Testis (tissue), 3 donors: Measurements from ENCODE around the gene ME2. TPM values are rescaled to one million over a fixed set of nuclear protein-coding genes. Genes with fewer than 3 reads are reported as not detected.

ENCODE experiments used
- DNase-seq: peaks from one replicate; pipeline ENCODE4 v3.0.0-alpha.2; 2019
- H3K27ac ChIP-seq, 2 donors: fragments of 200-600 bp; sonication (generic); one replicate each; pipeline ENCODE4 v1.5.1; 2019
- H3K27me3 ChIP-seq: fragments of 200-600 bp; sonication (generic); one replicate; pipeline ENCODE4 v1.5.1; 2019
- H3K36me3 ChIP-seq: fragments of 200-600 bp; sonication (generic); one replicate; pipeline ENCODE4 v1.5.1; 2017; ENCODE audit warnings: low read depth; ENCODE audit errors: missing control alignments
- H3K4me1 ChIP-seq: fragments of 200-600 bp; sonication (generic); one replicate; pipeline ENCODE4 v1.5.1; 2019
- H3K4me3 ChIP-seq, 2 donors: fragments of 200-600 bp; sonication (generic); one replicate each; pipeline ENCODE4 v1.5.1; 2017 to 2019
- H3K9me3 ChIP-seq: fragments of 200-600 bp; sonication (generic); one replicate; pipeline ENCODE4 v1.5.1; 2017
- CTCF ChIP-seq, 3 experiments: fragments of 450-650 bp in 2 of 3; fragments of 200-600 bp in 1 of 3; sonication (generic) in 1 of 3; IDR thresholded peaks; one replicate each; pipeline ENCODE4 v1.5.1; 2016 to 2019; ENCODE audit warnings: antibody characterized with exemption in 3 of 3, mild to moderate bottlenecking in 2 of 3, moderate library complexity in 1 of 3
- POLR2A ChIP-seq: fragments of 450-650 bp; IDR thresholded peaks from one replicate; pipeline ENCODE4 v1.6.1; 2017; ENCODE audit warnings: antibody characterized with exemption, mild to moderate bottlenecking, moderate library complexity
- WGBS, 2 donors: methylation state at CpG; one replicate each; pipeline ENCODE4 v1.1.5; 2018; 5-methylcytosine and 5-hydroxymethylcytosine counted together
- intact Hi-C: fragments of 100-400 bp; cut with DNase I; formaldehyde crosslinking; loops from one replicate; pipeline ENCODE4 v1.15.1; 2023; ENCODE audit warnings: low total_unique reads
- polyA plus RNA-seq: library from polyadenylated mRNA; stranded (reverse); fragments of 350-450 nt; fragmentation: Illumina TruSeq; extraction: RNeasy Lipid Tissue Mini Kit (QIAGEN cat#74804); gene quantifications from one replicate; pipeline ENCODE4 v1.2.3, GENCODE V29; 2014; ENCODE audit warnings: low read depth, low replicate concordance; ENCODE audit not compliant: insufficient read depth
- total RNA-seq, 2 donors: library from RNA; depleted of rRNA; stranded (reverse); fragments of >200 nt; gene quantifications; one replicate each; pipeline ENCODE4 v1.2.3, GENCODE V29; 2016

ME2 gene
- total and polyA plus RNA-seq, 3 donors from 2014 or later, result 49.2 to 101 (median 72.0) TPM

- no peak for DNase-seq
- WGBS, 2 donors, result 52 to 76% methylated on average over 2 of the region's 2 CpGs
- H3K36me3 ChIP-seq, result no peaks in the 10 kb centered on the region
- no peak overlapping the region for H3K27ac ChIP-seq
- TF ChIP-seq POLR2A (no peak), CTCF (IDR thresholded peaks at IDR 0.05) (no peak)
- intact Hi-C loops, result no loop called here
- no peaks in the 10 kb centered on the region for H3K4me1 ChIP-seq
- no peak overlapping the region for H3K4me3 ChIP-seq
- no peaks in the 10 kb centered on the region for H3K9me3 ChIP-seq
- no peaks in the 10 kb centered on the region for H3K27me3 ChIP-seq
Measured at GRCh38 chr18:50836521-50836957, 42.4 kb upstream of the ME2 start.

GRCh38 chr18:50839341-50839740 lies 39.6 kb upstream of the ME2 start:
- H3K27ac ChIP-seq, result no peak overlapping the region
- TF ChIP-seq CTCF (IDR thresholded peaks at IDR 0.05), result no peak
- TF ChIP-seq POLR2A, result no peak
- H3K4me1 ChIP-seq, result no peaks in the 10 kb centered on the region
- no peak overlapping the region for H3K4me3 ChIP-seq
- DNase-seq, result no peak
- no peaks in the 10 kb centered on the region for H3K27me3 ChIP-seq
- intact Hi-C loops, result no loop called here
- 95% methylated on average over 2 of the region's 2 CpGs for WGBS, 2 donors
- H3K9me3 ChIP-seq, result no peaks in the 10 kb centered on the region
- no peaks in the 10 kb centered on the region for H3K36me3 ChIP-seq

- no peak overlapping the region for H3K4me3 ChIP-seq
- H3K9me3 ChIP-seq, result no peaks in the 10 kb centered on the region
- no peak for TF ChIP-seq POLR2A
- no peak for TF ChIP-seq CTCF (IDR thresholded peaks at IDR 0.05)
- no peaks in the 10 kb centered on the region for H3K36me3 ChIP-seq
- no peak overlapping the region for H3K27ac ChIP-seq
- WGBS, 2 donors, result 45 to 46% methylated on average over 3 of the region's 3 CpGs
- H3K27me3 ChIP-seq, result no peaks in the 10 kb centered on the region
- no peaks in the 10 kb centered on the region for H3K4me1 ChIP-seq
- DNase-seq, result no peak
- intact Hi-C loops, result no loop called here
Measured at GRCh38 chr18:50839996-50840395, 38.9 kb upstream of the ME2 start.

GRCh38 chr18:50842846-50843245 lies 36.1 kb upstream of the ME2 start:
- Histone ChIP-seq H3K4me1 (no peaks in the 10 kb centered on the region), H3K4me3 (no peak overlapping the region), H3K9me3 (no peaks in the 10 kb centered on the region), H3K27me3 (no peaks in the 10 kb centered on the region), H3K27ac (no peak overlapping the region), H3K36me3 (no peaks in the 10 kb centered on the region)
- TF ChIP-seq CTCF (IDR thresholded peaks at IDR 0.05), result no peak
- TF ChIP-seq POLR2A, result no peak
- no peak for DNase-seq
- intact Hi-C loops, result no loop called here
- WGBS, 2 donors, result 0 to 38% methylated on average over 1 of the region's 1 CpG

GRCh38 chr18:50844554-50844953 lies 34.4 kb upstream of the ME2 start:
- no peak for TF ChIP-seq POLR2A
- Histone ChIP-seq H3K27me3 (no peaks in the 10 kb centered on the region), H3K4me1 (no peaks in the 10 kb centered on the region), H3K36me3 (no peaks in the 10 kb centered on the region), H3K9me3 (no peaks in the 10 kb centered on the region), H3K27ac (no peak overlapping the region), H3K4me3 (no peak overlapping the region)
- 31 to 37% methylated on average over 6 of the region's 6 CpGs for WGBS, 2 donors
- no peak for DNase-seq
- intact Hi-C loops, result no loop called here
